ENCODE measurements around the gene SKIDA1.
"Not testable (repeated sequence)": the region's sequence is repeated elsewhere in the genome, so short reads cannot be mapped to it uniquely, and the experiment has no call there.

Gene SKIDA1

GRCh38 chr10:21525367-21526187 is at the start of gene SKIDA1:
Gene SKIDA1, minus strand, starts transcription at chr10:21525682. Its CDS starts 7,860 bp downstream, at chr10:21517822.
- CTCF ChIA-PET, result interaction anchor here (0.5 to 1.0 kb wide), 3 partner anchors 11 to 230 kb away, joined by 3 to 5 read pairs (median 3); no protein-coding TSS in a partner anchor
- POLR2A ChIA-PET (ENCODE audit: low non-redundant PET), result interaction anchor here (0.6 kb wide), 1 partner anchor 176 kb away, joined by 6 read pairs; no protein-coding TSS in a partner anchor
- peak within 1 kb of the TSS; percentile 99 for H3K27ac ChIP-seq
- TF ChIP-seq CTCF (conservative IDR thresholded peaks at IDR 0.05; ENCODE audit: low read depth), result no peak
- peak; percentile 80 for DNase-seq (ENCODE audit: low spot score)

DNA sequence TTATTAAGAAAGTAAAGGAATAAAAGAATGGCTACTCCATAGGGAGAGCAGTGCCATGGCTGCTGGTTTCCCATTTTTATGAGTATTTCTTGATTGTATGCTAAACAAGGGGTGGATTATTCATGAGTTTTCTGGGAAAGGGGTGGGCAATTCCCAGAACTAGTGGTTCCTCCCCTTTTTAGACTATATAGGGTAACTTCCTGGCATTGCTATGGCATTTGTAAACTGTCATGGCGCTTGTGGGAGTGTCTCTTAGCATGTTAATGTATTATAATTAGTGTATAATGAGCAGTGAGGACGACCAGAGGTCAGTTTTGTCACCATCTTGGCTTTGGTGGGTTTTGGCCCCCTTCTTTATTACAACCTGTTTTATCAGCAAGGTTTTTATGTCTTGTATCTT is 49.0 kb upstream of the SKIDA1 start:
- DNase-seq (ENCODE audit: low spot score); H3K27ac ChIP-seq; CTCF ChIA-PET; POLR2A ChIA-PET (ENCODE audit: low non-redundant PET): not testable (repeated sequence)

- no peak overlapping the region for H3K27ac ChIP-seq
- POLR2A ChIA-PET (ENCODE audit: low non-redundant PET), result no interaction called here
- no peak for TF ChIP-seq CTCF (conservative IDR thresholded peaks at IDR 0.05; ENCODE audit: low read depth)
- CTCF ChIA-PET, result no interaction called here
- no peak for DNase-seq (ENCODE audit: low spot score)
Measured at GRCh38 chr10:21572578-21572977, 47.1 kb upstream of the SKIDA1 start.

GRCh38 chr10:21570761-21571521 is 45.5 kb upstream of the SKIDA1 start:
- no peak for TF ChIP-seq CTCF (conservative IDR thresholded peaks at IDR 0.05; ENCODE audit: low read depth)
- CTCF ChIA-PET, result no interaction called here
- POLR2A ChIA-PET (ENCODE audit: low non-redundant PET), result no interaction called here
- H3K27ac ChIP-seq, result no peak overlapping the region
- no peak for DNase-seq (ENCODE audit: low spot score)

GRCh38 chr10:21558984-21559383 is 33.5 kb upstream of the SKIDA1 start:
- CTCF ChIA-PET; POLR2A ChIA-PET (ENCODE audit: low non-redundant PET); DNase-seq (ENCODE audit: low spot score); H3K27ac ChIP-seq: not testable (repeated sequence)

DNA sequence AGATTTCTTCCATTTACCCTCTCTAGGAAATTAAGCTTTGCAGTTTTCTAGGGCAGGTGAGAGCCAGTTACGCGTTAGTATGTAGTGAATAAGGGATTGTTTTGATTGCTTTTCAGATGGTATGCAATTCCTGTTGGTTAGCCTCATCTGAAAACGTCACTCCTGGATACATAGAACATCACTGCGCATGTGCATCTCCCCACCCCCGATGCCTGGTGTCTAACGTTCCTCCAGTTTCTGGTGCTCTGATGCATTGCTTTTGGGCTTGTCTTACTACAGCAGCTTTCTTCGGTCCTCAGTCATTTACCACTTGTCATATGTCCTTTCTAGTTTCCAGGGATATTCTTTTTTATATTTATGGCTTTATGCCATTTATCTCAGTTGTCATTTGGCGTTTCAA is 31.0 kb upstream of the SKIDA1 start:
- TF ChIP-seq CTCF (conservative IDR thresholded peaks at IDR 0.05; ENCODE audit: low read depth), result no peak
- H3K27ac ChIP-seq, result no peak overlapping the region
- CTCF ChIA-PET, result interaction anchor here (0.6 kb wide), 1 partner anchor 56 kb away, joined by 3 read pairs; no protein-coding TSS in a partner anchor
- DNase-seq (ENCODE audit: low spot score), result no peak
- POLR2A ChIA-PET (ENCODE audit: low non-redundant PET), result no interaction called here

DNA sequence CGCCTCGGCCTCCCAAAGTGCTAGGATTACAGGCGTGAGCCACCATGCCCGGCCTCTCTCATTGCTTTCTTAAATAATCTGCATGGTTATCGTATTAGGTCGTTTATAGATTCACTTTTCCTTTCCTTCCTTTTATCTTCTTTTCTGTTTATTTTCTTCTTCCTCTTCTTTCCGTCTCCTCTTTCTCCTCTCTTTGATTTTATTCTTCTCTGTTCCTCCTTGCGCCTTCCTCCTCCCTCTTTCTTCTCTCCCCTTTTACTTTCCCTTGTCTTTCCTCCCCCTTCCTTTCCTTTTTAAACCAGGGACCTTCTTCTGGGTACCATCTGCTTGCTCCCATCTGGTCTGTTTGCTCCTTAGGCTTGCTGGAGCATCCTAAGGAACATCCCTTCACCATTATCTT is 27.2 kb upstream of the SKIDA1 start:
- CTCF ChIA-PET, result interaction anchor here (0.8 kb wide), 1 partner anchor 1251 kb away, joined by 4 read pairs; no protein-coding TSS in a partner anchor
- no peak for DNase-seq (ENCODE audit: low spot score)
- H3K27ac ChIP-seq, result no peak overlapping the region
- TF ChIP-seq CTCF (conservative IDR thresholded peaks at IDR 0.05; ENCODE audit: low read depth), result no peak
- POLR2A ChIA-PET (ENCODE audit: low non-redundant PET), result no interaction called here
